ES-I3 (cell line): ENCODE data around the gene CPAMD8.
"Not testable (repeated sequence)": the region's sequence is repeated elsewhere in the genome, so short reads cannot be mapped to it uniquely, and the experiment has no call there.

Source experiments
- H3K36me3 ChIP-seq: 2 replicates; pipeline ENCODE4 v1.6.1; 2013; ENCODE audit warnings: mild to moderate bottlenecking, low read length, control low read depth, moderate library complexity; ENCODE audit not compliant: insufficient read depth
- H3K4me1 ChIP-seq: 2 replicates; pipeline ENCODE4 v1.6.1; 2013; ENCODE audit warnings: mild to moderate bottlenecking, control low read depth, low read length; ENCODE audit not compliant: insufficient read depth
- H3K9ac ChIP-seq: 2 replicates; pipeline ENCODE4 v1.6.1; 2013; ENCODE audit warnings: low read depth, mild to moderate bottlenecking, low read length, moderate library complexity
- H3K9me3 ChIP-seq: 2 replicates; pipeline ENCODE4 v1.6.1; 2013; ENCODE audit warnings: mild to moderate bottlenecking, low read length, moderate library complexity; ENCODE audit not compliant: control insufficient read depth, insufficient read depth

Gene CPAMD8

GRCh38 chr19:16876904-16877361, 149.7 kb downstream of the CPAMD8 start:
- Histone ChIP-seq H3K9me3 (no peaks in the 10 kb centered on the region; the same call in 1 of the 2 replicates), H3K36me3 (peaks cover 18% of the 10 kb centered on the region), H3K9ac (no peak overlapping the region)

GRCh38 chr19:16875584-16876555, 150.7 kb downstream of the CPAMD8 start:
- Histone ChIP-seq H3K9ac (no peak overlapping the region), H3K4me1 (no peaks in the 10 kb centered on the region)

More at GRCh38 chr19:16876904-16877361, 149.7 kb downstream of the CPAMD8 start:
- no peaks in the 10 kb centered on the region for H3K4me1 ChIP-seq

GRCh38 chr19:16874978-16875299, 151.7 kb downstream of the CPAMD8 start:
- H3K36me3 ChIP-seq = peaks cover 25% of the 10 kb centered on the region
- not testable (repeated sequence) for H3K9ac ChIP-seq, H3K9me3 ChIP-seq, H3K4me1 ChIP-seq

More at GRCh38 chr19:16875584-16876555, 150.7 kb downstream of the CPAMD8 start:
- Histone ChIP-seq H3K36me3 (peaks cover 24% of the 10 kb centered on the region), H3K9me3 (no peaks in the 10 kb centered on the region; the same call in 1 of the 2 replicates)

GRCh38 chr19:16874250-16874977, 152.2 kb downstream of the CPAMD8 start:
- H3K9ac ChIP-seq = no peak overlapping the region
- H3K9me3 ChIP-seq = no peaks in the 10 kb centered on the region
- peaks cover 23% of the 10 kb centered on the region for H3K36me3 ChIP-seq
- H3K4me1 ChIP-seq = no peaks in the 10 kb centered on the region

- no peak overlapping the region for H3K9ac ChIP-seq
- H3K9me3 ChIP-seq = no peaks in the 10 kb centered on the region
- peaks cover 23% of the 10 kb centered on the region for H3K36me3 ChIP-seq
- no peaks in the 10 kb centered on the region for H3K4me1 ChIP-seq
Observed at GRCh38 chr19:16873594-16873993, 153.0 kb downstream of the CPAMD8 start.

- H3K9ac ChIP-seq = no peak overlapping the region
- no peaks in the 10 kb centered on the region for H3K4me1 ChIP-seq
- no peaks in the 10 kb centered on the region for H3K9me3 ChIP-seq
- H3K36me3 ChIP-seq = peaks cover 20% of the 10 kb centered on the region
Observed at GRCh38 chr19:16872728-16873127, 153.9 kb downstream of the CPAMD8 start.

- H3K36me3 ChIP-seq = peaks cover 25% of the 10 kb centered on the region
Observed at GRCh38 chr19:16871871-16872270, 154.7 kb downstream of the CPAMD8 start.

GRCh38 chr19:16869331-16869972, 157.2 kb downstream of the CPAMD8 start:
- no peaks in the 10 kb centered on the region for H3K4me1 ChIP-seq
- H3K9me3 ChIP-seq = no peaks in the 10 kb centered on the region
- H3K36me3 ChIP-seq = peaks cover 28% of the 10 kb centered on the region
- no peak overlapping the region for H3K9ac ChIP-seq

More at GRCh38 chr19:16871871-16872270, 154.7 kb downstream of the CPAMD8 start:
- Histone ChIP-seq H3K4me1 (no peaks in the 10 kb centered on the region), H3K9ac (no peak overlapping the region), H3K9me3 (no peaks in the 10 kb centered on the region)

- peaks cover 30% of the 10 kb centered on the region for H3K36me3 ChIP-seq
- H3K9ac ChIP-seq = no peak overlapping the region
- no peaks in the 10 kb centered on the region for H3K9me3 ChIP-seq
- H3K4me1 ChIP-seq = no peaks in the 10 kb centered on the region
Observed at GRCh38 chr19:16868423-16869130, 158.0 kb downstream of the CPAMD8 start.

GRCh38 chr19:16867211-16867610, 159.4 kb downstream of the CPAMD8 start:
- Histone ChIP-seq H3K9ac (no peak overlapping the region), H3K9me3 (no peaks in the 10 kb centered on the region), H3K36me3 (peaks cover 30% of the 10 kb centered on the region), H3K4me1 (no peaks in the 10 kb centered on the region)

GRCh38 chr19:16862826-16863415, 163.7 kb downstream of the CPAMD8 start:
- H3K9me3 ChIP-seq = no peaks in the 10 kb centered on the region
- H3K36me3 ChIP-seq = peaks cover 29% of the 10 kb centered on the region

GRCh38 chr19:16861834-16862233, 164.8 kb downstream of the CPAMD8 start:
- H3K9me3 ChIP-seq = no peaks in the 10 kb centered on the region
- peaks cover 25% of the 10 kb centered on the region for H3K36me3 ChIP-seq
- H3K4me1 ChIP-seq = no peaks in the 10 kb centered on the region
- H3K9ac ChIP-seq = no peak overlapping the region

More at GRCh38 chr19:16862826-16863415, 163.7 kb downstream of the CPAMD8 start:
- no peaks in the 10 kb centered on the region for H3K4me1 ChIP-seq
- no peak overlapping the region for H3K9ac ChIP-seq

- H3K9me3 ChIP-seq = no peaks in the 10 kb centered on the region
- peaks cover 21% of the 10 kb centered on the region for H3K36me3 ChIP-seq
- H3K4me1 ChIP-seq = no peaks in the 10 kb centered on the region
- H3K9ac ChIP-seq = no peak overlapping the region
Observed at GRCh38 chr19:16861011-16861410, 165.6 kb downstream of the CPAMD8 start.
